ENCODE data around the gene CCPG1. TPM values are rescaled to one million over a fixed set of nuclear protein-coding genes. Genes with fewer than 3 reads are reported as not detected.

CCPG1 gene
- total RNA-seq, 6 donors from 2014 or later, result 33.0 to 88.9 (median 58.9) TPM

GRCh38 chr15:55389264-55389607, 18.9 kb downstream of the CCPG1 start:
- Histone ChIP-seq H3K4me1 (peaks cover 0 to 2% (median under 1%) of the 10 kb centered on the region in 4 donors), H3K27me3 (no peaks in the 10 kb centered on the region), H3K9me3 (no peaks in the 10 kb centered on the region), H3K36me3 (peaks cover 9 to 35% (median 11%) of the 10 kb centered on the region in 4 donors), H3K27ac (no peak overlapping the region), H3K4me3 (no peak overlapping the region)
- TF ChIP-seq POLR2AphosphoS5 (IDR thresholded peaks at IDR 0.05) (no peak), EP300 (IDR thresholded peaks at IDR 0.05) (no peak), POLR2A (IDR thresholded peaks at IDR 0.05) (no peak), CTCF (IDR thresholded peaks at IDR 0.05) (no peak)
- ATAC-seq (ENCODE audit: low FRiP score in 2 of 2) (no peak), DNase-seq (no peak)

- ATAC-seq (ENCODE audit: low FRiP score in 2 of 2), result no peak
- peaks cover 9 to 51% (median 15%) of the 10 kb centered on the region in 4 donors for H3K36me3 ChIP-seq
- H3K9me3 ChIP-seq, result no peaks in the 10 kb centered on the region
- no peaks in the 10 kb centered on the region for H3K27me3 ChIP-seq
- H3K4me1 ChIP-seq, result no peaks in the 10 kb centered on the region
- no peak for DNase-seq
- no peak overlapping the region for H3K4me3 ChIP-seq
- no peak for TF ChIP-seq CTCF (IDR thresholded peaks at IDR 0.05)
- TF ChIP-seq EP300 (IDR thresholded peaks at IDR 0.05), result no peak
- TF ChIP-seq POLR2A (IDR thresholded peaks at IDR 0.05), result no peak
- no peak for TF ChIP-seq POLR2AphosphoS5 (IDR thresholded peaks at IDR 0.05)
- H3K27ac ChIP-seq, result no peak overlapping the region
Measured at GRCh38 chr15:55387027-55387426, 21.1 kb downstream of the CCPG1 start.

GRCh38 chr15:55383687-55384086, 24.5 kb downstream of the CCPG1 start:
- Histone ChIP-seq H3K27me3 (no peaks in the 10 kb centered on the region), H3K4me1 (no peaks in the 10 kb centered on the region), H3K27ac (no peak overlapping the region), H3K9me3 (no peaks in the 10 kb centered on the region), H3K36me3 (peaks cover 10 to 68% (median 28%) of the 10 kb centered on the region in 4 donors), H3K4me3 (no peak overlapping the region)
- DNase-seq (no peak), ATAC-seq (ENCODE audit: low FRiP score in 2 of 2) (no peak)
- 93 to 97% methylated on average over 2 of the region's 2 CpGs for WGBS, 2 donors
- no peak for TF ChIP-seq POLR2A (IDR thresholded peaks at IDR 0.05)
- TF ChIP-seq POLR2AphosphoS5 (IDR thresholded peaks at IDR 0.05), result no peak
- TF ChIP-seq EP300 (IDR thresholded peaks at IDR 0.05), result no peak
- no peak for TF ChIP-seq CTCF (IDR thresholded peaks at IDR 0.05)

GRCh38 chr15:55381595-55381994, 26.6 kb downstream of the CCPG1 start:
- no peak for ATAC-seq (ENCODE audit: low FRiP score in 2 of 2)
- no peak overlapping the region for H3K27ac ChIP-seq
- no peaks in the 10 kb centered on the region for H3K9me3 ChIP-seq
- H3K27me3 ChIP-seq, result no peaks in the 10 kb centered on the region
- H3K36me3 ChIP-seq, result peaks cover 10 to 70% (median 30%) of the 10 kb centered on the region in 4 donors
- H3K4me3 ChIP-seq, result no peak overlapping the region
- H3K4me1 ChIP-seq, result no peaks in the 10 kb centered on the region
- TF ChIP-seq POLR2AphosphoS5 (IDR thresholded peaks at IDR 0.05), result no peak
- no peak for TF ChIP-seq POLR2A (IDR thresholded peaks at IDR 0.05)
- no peak for TF ChIP-seq EP300 (IDR thresholded peaks at IDR 0.05)
- no peak for TF ChIP-seq CTCF (IDR thresholded peaks at IDR 0.05)
- DNase-seq, result no peak

GRCh38 chr15:55379095-55379494, 29.1 kb downstream of the CCPG1 start:
- TF ChIP-seq CTCF (IDR thresholded peaks at IDR 0.05), result no peak
- TF ChIP-seq POLR2AphosphoS5 (IDR thresholded peaks at IDR 0.05), result no peak
- TF ChIP-seq POLR2A (IDR thresholded peaks at IDR 0.05), result no peak
- TF ChIP-seq EP300 (IDR thresholded peaks at IDR 0.05), result no peak
- WGBS, 2 donors, result 87 to 93% methylated on average over 5 of the region's 5 CpGs
- Histone ChIP-seq H3K9me3 (no peaks in the 10 kb centered on the region), H3K27me3 (no peaks in the 10 kb centered on the region), H3K36me3 (peaks cover 5 to 76% (median 29%) of the 10 kb centered on the region in 4 donors), H3K27ac (no peak overlapping the region), H3K4me3 (no peak overlapping the region), H3K4me1 (no peaks in the 10 kb centered on the region)
- ATAC-seq (ENCODE audit: low FRiP score in 2 of 2), result no peak
- no peak for DNase-seq

Data from upper lobe of left lung (tissue), 6 donors.